NCI-H1105 (cell line): Measurements from ENCODE around the gene CASP10.
"Not testable (repeated sequence)": the region's sequence is repeated elsewhere in the genome, so short reads cannot be mapped to it uniquely, and the experiment has no call there.

Experiments
- DNase-seq: peaks from one replicate; lab custom pipeline; 2025; lab: John Stamatoyannopoulos, UW

The CASP10 gene

GRCh38 chr2:201182650-201183364 is at the start of gene CASP10:
CASP10 (plus strand) TSS chr2:201183141; CDS start chr2:201185778, 2,637 bp downstream.
- DNase-seq: no peak

GRCh38 chr2:201135386-201135785 is 47.6 kb upstream of the CASP10 start:
- DNase-seq: no peak

GRCh38 chr2:201136889-201137321 is 46.0 kb upstream of the CASP10 start:
- no peak for DNase-seq

- DNase-seq: no peak
Observed at GRCh38 chr2:201137505-201138400, 45.2 kb upstream of the CASP10 start.

- no peak for DNase-seq
Observed at GRCh38 chr2:201138401-201138970, 44.5 kb upstream of the CASP10 start.

GRCh38 chr2:201138986-201139781 is 43.8 kb upstream of the CASP10 start:
- DNase-seq: not testable (repeated sequence)

- DNase-seq: no peak
Observed at GRCh38 chr2:201139836-201140604, 42.9 kb upstream of the CASP10 start.

GRCh38 chr2:201144101-201145051 is 38.6 kb upstream of the CASP10 start:
- no peak for DNase-seq

- no peak for DNase-seq
Observed at GRCh38 chr2:201148434-201148990, 34.4 kb upstream of the CASP10 start.

GRCh38 chr2:201149064-201149820 is 33.7 kb upstream of the CASP10 start:
- no peak for DNase-seq

GRCh38 chr2:201149821-201150165 is 33.1 kb upstream of the CASP10 start:
- not testable (repeated sequence) for DNase-seq

- no peak for DNase-seq
Observed at GRCh38 chr2:201150454-201151020, 32.4 kb upstream of the CASP10 start.

GRCh38 chr2:201151127-201151981 is 31.6 kb upstream of the CASP10 start:
- DNase-seq: no peak

- DNase-seq: no peak
Observed at GRCh38 chr2:201152517-201152916, 30.4 kb upstream of the CASP10 start.

- no peak for DNase-seq
Observed at GRCh38 chr2:201152999-201153815, 29.7 kb upstream of the CASP10 start.

- no peak for DNase-seq
Observed at GRCh38 chr2:201154615-201155399, 28.1 kb upstream of the CASP10 start.
